Naive thymus-derived CD8-positive, alpha-beta T cell (primary cell): ENCODE data around the gene IL17B. TPM values are rescaled to one million over a fixed set of nuclear protein-coding genes. Genes with fewer than 3 reads are reported as not detected.

Source experiments
- ATAC-seq, 2 donors: fragments of 150-1000 bp; cut with Tn5 transposase in 1 of 2; sonication (Bioruptor Pico), chemical (Tn5 transposase) in 1 of 2; 1 replicate in 1 of 2; 2 replicates in 1 of 2; pipeline ENCODE4 v1.10.0; 2021; ENCODE audit warnings: mild to moderate bottlenecking in 2 of 2, moderate library complexity in 2 of 2
- POLR2A ChIA-PET: fragments of 350-600 bp; sonication (Branson Sonifier 250); formaldehyde crosslinking; loops from one replicate; lab custom pipeline; 2021; ENCODE audit warnings: antibody characterized with exemption; lab: Charles Lee
- DNase-seq, 10 donors: peaks; one replicate each; pipeline versions ENCODE4 v3.0.0 to v3.0.0-alpha.2; 2020 to 2022
- H3K27ac Mint-ChIP-seq, 10 donors: one replicate each; pipeline ENCODE4 v1.8.0; 2020 to 2022; ENCODE audit warnings: mild to moderate bottlenecking in 10 of 10, mixed read lengths in 10 of 10, moderate library complexity in 4 of 10, inconsistent platforms in 1 of 10
- H3K27me3 Mint-ChIP-seq, 5 donors: one replicate each; pipeline ENCODE4 v1.8.0; 2021 to 2022; ENCODE audit warnings: mixed read lengths in 5 of 5
- H3K36me3 Mint-ChIP-seq, 3 donors: one replicate each; pipeline ENCODE4 v1.8.0; 2020 to 2022; ENCODE audit warnings: mixed read lengths in 3 of 3, mild to moderate bottlenecking in 2 of 3, inconsistent platforms in 1 of 3
- H3K4me1 Mint-ChIP-seq, 4 donors: one replicate each; pipeline ENCODE4 v1.8.0; 2021 to 2022; ENCODE audit warnings: mixed read lengths in 4 of 4
- H3K4me3 Mint-ChIP-seq, 10 donors: one replicate each; pipeline ENCODE4 v1.8.0; 2020 to 2022; ENCODE audit warnings: mild to moderate bottlenecking in 10 of 10, mixed read lengths in 10 of 10, moderate library complexity in 6 of 10, inconsistent platforms in 1 of 10
- H3K9me3 Mint-ChIP-seq, 9 donors: one replicate each; pipeline ENCODE4 v1.8.0; 2020 to 2022; ENCODE audit warnings: mixed read lengths in 9 of 9, mild to moderate bottlenecking in 3 of 9, inconsistent platforms in 1 of 9, moderate library complexity in 1 of 9
- polyA plus RNA-seq, 3 donors: library from polyadenylated mRNA; unstranded; fragments of 300-500 nt; fragmentation: Illumina TruSeq; gene quantifications; one replicate each; pipeline ENCODE4 v1.2.3, GENCODE V29; 2021
- total RNA-seq, 8 experiments: library from RNA in 2 of 8; stranded (reverse) in 2 of 8; gene quantifications; one replicate each; pipeline ENCODE4 v1.2.3 and lab custom pipeline; 2021 to 2026

IL17B gene
- total and polyA plus RNA-seq, 5 experiments from 2014 or later, result not detected

DNA sequence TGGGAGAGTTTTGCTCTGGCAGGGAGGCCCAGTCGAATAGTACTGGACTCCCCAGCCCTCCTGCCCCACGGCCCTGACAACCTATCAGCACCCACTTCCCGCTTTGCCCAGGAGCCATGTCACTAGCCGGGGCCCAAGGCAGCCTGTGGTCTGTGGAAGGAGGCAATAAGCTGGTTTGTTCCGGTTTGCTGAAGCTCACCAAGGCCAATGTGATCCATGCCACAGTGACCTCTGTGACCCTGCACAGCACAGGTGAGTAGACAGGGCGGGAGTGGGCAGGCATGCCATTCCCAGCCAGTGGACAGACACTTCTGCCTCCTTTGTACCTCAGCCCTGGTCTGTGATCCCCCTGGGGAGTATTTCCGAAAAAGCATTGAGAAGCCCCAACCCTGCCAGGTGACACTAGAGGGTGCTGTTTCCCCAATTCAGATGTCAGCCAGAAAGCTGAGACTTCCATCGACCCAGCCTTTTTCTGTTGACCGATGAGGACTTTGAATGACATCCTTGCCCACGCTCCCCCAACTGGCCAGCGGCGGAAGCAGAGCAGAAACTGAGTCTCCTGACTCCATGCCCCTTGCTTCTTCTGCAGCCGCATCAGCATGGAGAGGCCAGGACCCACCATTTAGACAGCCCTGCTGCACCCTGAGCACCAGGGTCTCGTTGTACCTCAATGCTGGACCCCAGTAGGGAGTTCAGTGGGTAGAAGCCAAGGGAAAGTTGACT is 11.7 kb downstream of the IL17B start:
- peaks cover 8 to 56% (median 35%) of the 10 kb centered on the region in 4 donors for H3K4me1 Mint-ChIP-seq
- H3K9me3 Mint-ChIP-seq, result no peaks in the 10 kb centered on the region
- no peak overlapping the region for H3K4me3 Mint-ChIP-seq
- ATAC-seq, result peak; percentile 76 to 78
- peak overlapping the region in 5 of 10 donors; percentile 26 to 79 (median 55) for H3K27ac Mint-ChIP-seq
- no peaks in the 10 kb centered on the region for H3K27me3 Mint-ChIP-seq
- H3K36me3 Mint-ChIP-seq, result peaks cover 0 to 30% (median 11%) of the 10 kb centered on the region in 3 donors
- POLR2A ChIA-PET, result interaction anchor here (1.2 to 4.4 kb wide), 4 partner anchors 10 to 53 kb away, joined by 3 to 35 read pairs (median 7); partner anchors contain the start of genes GRPEL2 and PCYOX1L
- peak in 9 of 10 donors; percentile 11 to 57 (median 31) for DNase-seq

DNA sequence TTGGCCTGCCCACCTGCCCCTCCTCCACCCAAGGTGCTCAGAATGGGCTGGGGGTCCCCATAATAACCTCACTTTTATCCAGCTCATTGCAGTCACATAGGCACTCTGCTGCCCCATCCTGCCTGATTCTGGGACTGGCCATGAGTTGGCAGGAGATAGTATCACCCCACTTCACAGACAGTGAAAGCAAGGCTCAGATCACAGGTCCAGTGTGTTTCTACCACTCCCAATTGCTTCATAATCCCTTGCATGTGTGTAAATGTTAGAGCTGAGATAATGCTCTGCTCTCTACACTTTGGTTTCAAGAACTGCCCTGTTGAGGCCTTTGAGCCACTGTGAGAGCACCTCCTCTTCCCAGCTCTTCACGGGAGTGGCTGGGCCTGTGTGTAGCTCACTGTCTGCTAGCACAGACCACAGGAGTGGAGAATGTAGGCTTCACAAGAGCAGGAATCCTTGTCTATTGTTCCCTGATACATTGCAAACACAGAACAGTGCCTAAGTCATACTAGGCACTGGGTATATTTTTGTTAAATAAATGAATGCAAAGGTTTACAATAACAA is 12.8 kb downstream of the IL17B start:
- no peaks in the 10 kb centered on the region for H3K9me3 Mint-ChIP-seq
- POLR2A ChIA-PET, result interaction anchor here (1.3 to 4.4 kb wide), 2 partner anchors 8 to 19 kb away, joined by 4 to 35 read pairs; partner anchors contain the start of genes GRPEL2 and PCYOX1L
- no peak for ATAC-seq

DNA sequence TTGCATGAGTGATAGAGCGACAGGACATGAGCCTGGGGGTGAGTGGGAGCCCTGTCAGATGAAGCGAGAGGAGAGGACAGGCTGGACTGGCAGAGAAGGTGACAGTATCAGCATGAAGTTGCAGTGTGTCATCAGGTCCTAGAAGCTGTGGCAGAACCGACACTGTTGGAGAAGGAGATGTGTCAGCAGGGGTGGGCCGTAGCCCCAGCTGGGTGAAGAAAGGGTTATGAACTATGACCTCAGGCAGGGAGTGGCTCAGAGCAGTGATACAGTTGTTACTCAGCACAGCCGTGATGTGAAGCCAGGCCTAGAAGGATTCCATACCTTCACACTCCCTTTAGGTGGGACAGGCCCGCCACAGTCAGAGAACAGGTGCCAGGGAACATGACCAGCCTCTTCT is 13.7 kb downstream of the IL17B start:
- Mint-ChIP-seq H3K4me3 (no peak overlapping the region), H3K36me3 (peaks cover 0 to 30% (median 11%) of the 10 kb centered on the region in 3 donors), H3K4me1 (peaks cover 16 to 62% (median 41%) of the 10 kb centered on the region in 4 donors), H3K9me3 (no peaks in the 10 kb centered on the region), H3K27me3 (no peaks in the 10 kb centered on the region), H3K27ac (peak overlapping the region in 4 of 10 donors; percentile 9 to 78 (median 36))
- POLR2A ChIA-PET, result interaction anchor here (1.3 to 4.4 kb wide), 2 partner anchors 7 to 18 kb away, joined by 4 to 35 read pairs; partner anchors contain the start of genes GRPEL2 and PCYOX1L
- DNase-seq, result no peak
- ATAC-seq, result no peak

More for the DNA sequence above, 12.8 kb downstream of the IL17B start:
- H3K4me1 Mint-ChIP-seq, result peaks cover 8 to 57% (median 36%) of the 10 kb centered on the region in 4 donors
- no peak for DNase-seq
- peak overlapping the region in 2 of 10 donors; percentile 16 to 56 for H3K27ac Mint-ChIP-seq
- H3K4me3 Mint-ChIP-seq, result no peak overlapping the region
- H3K36me3 Mint-ChIP-seq, result peaks cover 0 to 30% (median 11%) of the 10 kb centered on the region in 3 donors
- no peaks in the 10 kb centered on the region for H3K27me3 Mint-ChIP-seq

DNA sequence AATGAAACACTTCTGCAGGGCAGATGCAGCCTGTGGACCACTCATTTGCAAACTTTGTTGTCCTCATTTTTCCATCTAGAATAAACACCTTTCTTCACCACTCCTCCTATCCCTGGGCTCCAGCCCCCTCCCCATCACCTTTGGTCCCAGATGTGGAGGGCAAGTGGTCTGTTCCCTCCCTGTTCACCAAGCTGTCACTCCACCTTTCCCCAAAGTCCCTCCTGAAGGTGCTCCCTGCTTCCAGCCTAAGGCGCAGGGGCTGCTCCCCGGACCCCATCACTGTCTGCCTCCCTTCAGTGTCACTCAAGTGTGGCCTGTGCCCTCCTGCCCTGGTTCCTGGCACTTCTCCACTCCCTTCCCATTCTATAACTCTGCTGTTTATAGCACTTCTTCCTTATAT is 14.4 kb downstream of the IL17B start:
- Mint-ChIP-seq H3K36me3 (peaks cover 0 to 30% (median 11%) of the 10 kb centered on the region in 3 donors), H3K27ac (peak overlapping the region in 3 of 10 donors; percentile 16 to 78 (median 22)), H3K4me3 (no peak overlapping the region), H3K27me3 (no peaks in the 10 kb centered on the region), H3K4me1 (peaks cover 23 to 69% (median 48%) of the 10 kb centered on the region in 4 donors), H3K9me3 (no peaks in the 10 kb centered on the region)
- ATAC-seq (no peak), DNase-seq (no peak)
- POLR2A ChIA-PET, result interaction anchor here (1.1 kb wide), 1 partner anchor 11 kb away, joined by 7 read pairs; no protein-coding TSS in a partner anchor

DNA sequence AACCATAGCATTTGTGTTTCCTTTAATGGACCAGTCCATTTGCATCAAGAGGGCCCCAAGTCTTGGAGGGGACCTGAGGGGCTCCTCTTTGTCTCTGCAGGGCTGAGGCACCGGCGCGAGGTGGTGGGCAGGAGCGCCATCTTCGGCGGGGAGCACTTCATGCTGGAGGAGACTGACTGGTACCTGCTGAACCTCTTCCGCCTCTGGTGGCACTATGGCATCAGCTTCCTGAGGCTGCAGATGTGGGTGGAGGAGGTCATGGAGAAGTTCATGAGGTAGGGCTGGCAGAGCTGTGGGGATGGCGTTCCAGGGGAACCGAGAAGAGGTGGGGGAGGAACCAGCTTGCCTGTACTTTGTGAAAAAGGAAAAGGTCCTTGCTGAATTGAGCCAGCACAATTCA is 15.2 kb downstream of the IL17B start:
- Mint-ChIP-seq H3K36me3 (peaks cover 0 to 26% (median 11%) of the 10 kb centered on the region in 3 donors), H3K9me3 (no peaks in the 10 kb centered on the region), H3K27ac (peak overlapping the region in 2 of 10 donors; percentile 1 to 41), H3K4me3 (no peak overlapping the region), H3K4me1 (peaks cover 31 to 72% (median 51%) of the 10 kb centered on the region in 4 donors), H3K27me3 (no peaks in the 10 kb centered on the region)
- POLR2A ChIA-PET, result interaction anchor here (1.1 kb wide), 1 partner anchor 10 kb away, joined by 7 read pairs; no protein-coding TSS in a partner anchor
- ATAC-seq (no peak), DNase-seq (no peak)

DNA sequence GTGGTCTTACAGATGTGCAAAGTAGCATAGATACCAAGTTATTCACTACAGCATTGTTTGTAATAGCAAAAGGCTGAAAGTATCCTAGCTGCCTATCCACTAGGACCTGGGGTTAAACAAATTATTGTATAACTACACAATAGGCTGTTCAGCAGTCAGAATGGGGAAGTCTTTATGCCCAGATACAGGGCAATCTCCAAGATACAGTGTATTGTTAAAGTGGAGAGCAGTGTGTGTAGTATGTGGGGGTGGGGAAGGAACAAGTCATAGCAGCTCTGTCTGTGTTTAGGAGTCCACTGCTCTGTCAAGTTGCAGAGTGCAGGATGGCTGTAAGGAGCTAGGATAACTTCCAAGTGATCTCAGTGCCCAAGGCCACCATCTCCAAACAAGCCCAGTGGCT is 15.7 kb downstream of the IL17B start:
- ATAC-seq (no peak), DNase-seq (no peak)
- H3K27me3 Mint-ChIP-seq, result no peaks in the 10 kb centered on the region
- peak overlapping the region in 5 of 10 donors; percentile 9 to 83 (median 77) for H3K27ac Mint-ChIP-seq
- H3K9me3 Mint-ChIP-seq, result no peaks in the 10 kb centered on the region
- POLR2A ChIA-PET, result interaction anchor here (0.5 to 1.1 kb wide), 2 partner anchors 9 to 599 kb away, joined by 3 to 7 read pairs; no protein-coding TSS in a partner anchor
- no peak overlapping the region for H3K4me3 Mint-ChIP-seq
- peaks cover 0 to 25% (median 11%) of the 10 kb centered on the region in 3 donors for H3K36me3 Mint-ChIP-seq
- peaks cover 37 to 72% (median 56%) of the 10 kb centered on the region in 4 donors for H3K4me1 Mint-ChIP-seq

DNA sequence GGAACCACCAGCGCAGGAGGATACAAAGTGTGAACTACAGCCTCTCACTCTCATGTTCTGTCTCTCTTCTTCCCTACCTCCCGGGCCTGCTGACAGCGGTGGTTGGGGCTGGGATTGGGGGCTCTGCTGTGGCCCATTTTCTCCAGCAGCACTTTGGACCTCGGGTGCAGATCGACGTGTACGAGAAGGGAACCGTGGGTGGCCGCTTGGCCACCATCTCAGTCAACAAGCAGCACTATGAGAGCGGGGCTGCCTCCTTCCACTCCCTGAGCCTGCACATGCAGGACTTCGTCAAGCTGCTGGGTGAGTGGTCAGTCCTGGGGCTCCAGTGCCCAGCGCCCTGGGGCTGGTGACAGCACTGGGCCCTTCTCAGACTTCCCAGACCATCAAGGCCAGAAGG is 16.6 kb downstream of the IL17B start:
- H3K4me1 Mint-ChIP-seq, result peaks cover 40 to 74% (median 52%) of the 10 kb centered on the region in 4 donors
- no peak overlapping the region for H3K4me3 Mint-ChIP-seq
- ATAC-seq (no peak), DNase-seq (no peak)
- H3K9me3 Mint-ChIP-seq, result no peaks in the 10 kb centered on the region
- no peaks in the 10 kb centered on the region for H3K27me3 Mint-ChIP-seq
- POLR2A ChIA-PET, result no interaction called here
- peaks cover 0 to 21% (median 6%) of the 10 kb centered on the region in 3 donors for H3K36me3 Mint-ChIP-seq
- peak overlapping the region in 6 of 10 donors; percentile 52 to 81 (median 68) for H3K27ac Mint-ChIP-seq

DNA sequence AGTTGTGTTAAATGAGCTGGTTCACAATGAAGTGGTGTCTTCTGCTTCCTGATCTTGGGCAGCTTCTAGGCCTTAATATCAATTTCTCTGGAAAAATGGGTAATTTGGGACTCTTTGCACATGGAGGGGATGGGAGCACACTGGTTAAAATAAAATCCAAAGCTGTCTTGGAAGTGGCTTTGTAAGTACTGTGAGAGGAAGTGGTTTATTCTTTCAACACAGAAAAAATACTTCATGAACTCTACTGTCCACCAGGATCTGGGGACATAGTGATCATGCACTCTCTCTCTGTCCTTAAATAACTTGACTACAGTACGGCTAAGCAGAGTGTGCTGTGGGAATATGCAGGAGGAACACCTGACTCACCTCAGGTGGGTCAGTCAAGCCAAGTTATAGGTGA is 18.8 kb downstream of the IL17B start:
- Mint-ChIP-seq H3K36me3 (peaks cover 1 to 19% (median 7%) of the 10 kb centered on the region in 3 donors), H3K9me3 (no peaks in the 10 kb centered on the region), H3K4me1 (peaks cover 38 to 74% (median 62%) of the 10 kb centered on the region in 4 donors), H3K4me3 (peak overlapping the region in 9 of 10 donors; percentile 50 to 96 (median 75)), H3K27ac (peak overlapping the region; percentile 65 to 96 (median 91)), H3K27me3 (no peaks in the 10 kb centered on the region)
- no peak for ATAC-seq
- DNase-seq, result no peak
- POLR2A ChIA-PET, result interaction anchor here (0.6 to 9.1 kb wide), 4 partner anchors 9 to 191 kb away, joined by 3 to 176 read pairs (median 6); partner anchors contain the start of genes CSNK1A1 and GRPEL2

DNA sequence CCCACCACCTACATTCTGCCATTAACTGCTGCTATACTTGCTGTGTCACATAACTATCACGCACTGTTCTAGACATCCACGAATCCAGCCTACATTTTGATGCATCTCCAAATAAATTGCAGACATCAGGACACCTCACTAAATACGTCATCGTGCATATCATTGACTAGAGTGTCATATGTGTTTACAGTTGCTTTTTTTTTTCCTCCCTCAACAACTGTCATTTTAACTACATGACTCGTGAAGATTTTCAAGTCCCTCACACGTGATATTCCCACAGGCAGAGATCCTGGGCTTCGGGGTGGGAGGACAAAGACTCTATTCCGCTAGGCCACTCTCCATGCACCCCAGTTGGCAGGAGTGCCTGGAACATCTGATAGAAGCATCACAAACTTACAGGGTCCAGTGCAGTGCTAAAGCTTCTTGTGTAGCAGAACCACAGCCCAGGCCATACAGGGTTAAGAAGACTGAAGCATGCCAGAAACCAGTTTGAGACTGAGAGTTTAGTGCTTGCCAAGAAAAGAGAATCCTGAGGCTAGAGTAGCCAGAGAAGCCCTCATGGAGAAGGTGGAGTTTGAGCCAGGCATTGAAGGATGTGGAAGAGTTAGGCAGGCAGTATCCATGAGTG is 20.1 kb downstream of the IL17B start:
- Mint-ChIP-seq H3K9me3 (no peaks in the 10 kb centered on the region), H3K27me3 (no peaks in the 10 kb centered on the region), H3K27ac (peak overlapping the region; percentile 86 to 97 (median 94)), H3K36me3 (peaks cover 5 to 21% (median 8%) of the 10 kb centered on the region in 3 donors), H3K4me1 (peaks cover 42 to 77% (median 64%) of the 10 kb centered on the region in 4 donors), H3K4me3 (peak overlapping the region; percentile 90 to 96 (median 94))
- peak in 2 of 10 donors; percentile 7 to 15 for DNase-seq
- ATAC-seq, result no peak
- POLR2A ChIA-PET, result interaction anchor here (0.5 to 9.1 kb wide), 4 partner anchors 12 to 1052 kb away, joined by 3 to 176 read pairs (median 4); partner anchors contain the start of genes CSNK1A1 and GRPEL2

DNA sequence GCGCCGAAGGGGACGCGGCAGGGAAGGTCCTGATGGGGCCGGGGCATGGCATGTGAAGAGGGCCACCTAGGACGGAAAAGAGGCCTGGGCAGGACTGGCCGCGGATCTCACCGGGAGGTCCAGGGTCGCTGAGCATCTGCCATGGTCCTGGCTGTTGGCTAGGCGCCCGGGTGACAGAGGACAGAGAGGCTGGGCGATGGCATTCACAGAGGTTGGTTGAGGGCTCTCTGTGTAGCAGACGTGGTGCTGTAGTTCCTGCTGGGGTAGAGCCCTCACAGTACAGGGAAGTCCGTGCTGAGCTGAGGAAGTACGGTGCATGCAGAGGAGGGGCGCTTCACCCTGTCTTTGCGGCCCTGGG is 20.8 kb downstream of the IL17B start:
- peak in 9 of 10 donors; percentile 10 to 44 (median 26) for DNase-seq
- peaks cover 5 to 27% (median 11%) of the 10 kb centered on the region in 3 donors for H3K36me3 Mint-ChIP-seq
- peaks cover 42 to 78% (median 66%) of the 10 kb centered on the region in 4 donors for H3K4me1 Mint-ChIP-seq

DNA sequence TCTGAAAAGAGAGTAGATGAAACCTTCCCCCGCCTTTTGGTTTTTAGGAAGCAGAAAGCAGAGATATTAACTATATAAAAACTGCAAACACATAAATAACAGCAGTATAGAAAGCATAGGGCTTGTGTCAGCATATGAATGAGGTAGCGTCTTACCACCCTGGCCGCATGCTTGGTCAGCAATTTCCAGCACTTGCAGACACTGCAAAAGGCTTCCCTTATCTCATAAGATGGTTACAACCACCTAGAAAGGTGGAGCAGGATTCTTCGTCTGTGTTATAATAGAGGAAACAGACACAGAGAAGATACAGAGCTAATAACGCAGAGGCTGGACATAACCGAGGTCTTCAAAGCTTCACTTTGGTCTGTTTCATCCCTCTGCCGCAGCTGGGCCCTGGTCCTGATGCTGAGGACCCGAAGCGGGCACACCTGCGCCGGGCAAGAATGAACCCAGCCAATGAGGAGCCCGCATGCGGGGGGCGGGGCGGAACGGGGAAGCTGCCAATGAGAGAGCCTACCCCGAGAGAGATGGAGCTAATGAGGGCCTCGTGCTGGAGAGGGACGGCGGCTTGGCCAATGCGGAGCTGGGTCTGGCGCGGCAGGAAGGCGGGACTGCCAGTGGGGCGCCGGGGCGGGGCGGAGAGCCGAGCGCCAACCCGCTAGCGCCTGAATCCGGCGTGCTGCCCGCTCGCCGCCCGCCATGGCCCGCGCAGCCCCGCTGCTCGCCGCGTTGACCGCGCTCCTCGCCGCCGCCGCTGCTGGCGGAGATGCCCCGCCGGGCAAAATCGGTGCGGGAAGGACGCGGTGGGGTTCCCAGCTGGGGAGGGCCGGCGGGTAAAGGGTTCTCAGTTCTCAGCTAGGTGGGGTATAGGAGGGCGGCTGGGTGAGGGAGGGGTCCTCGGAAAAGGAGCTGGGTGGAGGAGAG is 21.5 kb downstream of the IL17B start, which contains the start of gene PCYOX1L:
TSS of gene PCYOX1L (plus strand) at position 677 of the 924 bp plus-strand sequence. CDS start at position 700, 23 bp downstream.
- Mint-ChIP-seq H3K4me1 (peaks cover 37 to 73% (median 66%) of the 10 kb centered on the region in 4 donors), H3K4me3 (peak within 1 kb of the TSS; percentile 90 to 96 (median 94)), H3K36me3 (peaks cover 5 to 30% (median 12%) of the 10 kb centered on the region in 3 donors), H3K27me3 (no peaks in the 10 kb centered on the region), H3K27ac (peak within 1 kb of the TSS; percentile 86 to 97 (median 94)), H3K9me3 (no peaks in the 10 kb centered on the region)
- DNase-seq, result peak; percentile 90 to 96 (median 94)
- ATAC-seq, result peak; percentile 97 to 98
- POLR2A ChIA-PET, result interaction anchor here (0.5 to 9.1 kb wide), 8 partner anchors 8 to 1426 kb away, joined by 3 to 176 read pairs (median 6); partner anchors contain the start of genes CSNK1A1 and GRPEL2

More for the DNA sequence above, 20.8 kb downstream of the IL17B start:
- ATAC-seq, result peak; percentile 34 to 38
- Mint-ChIP-seq H3K4me3 (peak overlapping the region; percentile 90 to 96 (median 94)), H3K9me3 (no peaks in the 10 kb centered on the region), H3K27ac (peak overlapping the region; percentile 86 to 97 (median 94)), H3K27me3 (no peaks in the 10 kb centered on the region)
- POLR2A ChIA-PET, result interaction anchor here (0.5 to 9.1 kb wide), 8 partner anchors 8 to 1052 kb away, joined by 3 to 176 read pairs (median 6); partner anchors contain the start of genes CSNK1A1 and GRPEL2
